Glutamatergic neuron (in vitro differentiated cells): ENCODE data around the gene ROR2. TPM values are rescaled to one million over a fixed set of nuclear protein-coding genes. Genes with fewer than 3 reads are reported as not detected.
A peak's percentile ranks its signal among the peaks of the same experiment; 100 is the strongest.

Experiments used
- DNase-seq: peaks from one replicate; pipeline ENCODE4 v3.0.0; 2022
- H3K27ac Mint-ChIP-seq: one replicate; pipeline ENCODE4 v1.8.0; 2020; ENCODE audit warnings: mild to moderate bottlenecking, mixed read lengths, inconsistent platforms; ENCODE audit not compliant: unreplicated experiment
- H3K27me3 Mint-ChIP-seq: one replicate; pipeline ENCODE4 v1.8.0; 2020; ENCODE audit warnings: mild to moderate bottlenecking, moderate library complexity, mixed read lengths, inconsistent platforms; ENCODE audit not compliant: unreplicated experiment
- H3K36me3 Mint-ChIP-seq: one replicate; pipeline ENCODE4 v1.8.0; 2020; ENCODE audit warnings: mild to moderate bottlenecking, mixed read lengths, inconsistent platforms; ENCODE audit not compliant: unreplicated experiment
- H3K4me1 Mint-ChIP-seq: one replicate; pipeline ENCODE4 v1.8.0; 2020; ENCODE audit warnings: mild to moderate bottlenecking, low read depth, mixed read lengths, inconsistent platforms; ENCODE audit not compliant: unreplicated experiment
- H3K4me3 Mint-ChIP-seq: one replicate; pipeline ENCODE4 v1.8.0; 2020; ENCODE audit warnings: mild to moderate bottlenecking, mixed read lengths, inconsistent platforms; ENCODE audit not compliant: unreplicated experiment
- H3K9me3 Mint-ChIP-seq: one replicate; pipeline ENCODE4 v1.8.0; 2020; ENCODE audit warnings: mild to moderate bottlenecking, moderate library complexity, mixed read lengths, inconsistent platforms; ENCODE audit not compliant: unreplicated experiment
- CTCF ChIP-seq: fragments of 200-600 bp; sonication (generic); IDR thresholded peaks from one replicate; pipeline ENCODE4 v1.5.0; 2021; ENCODE audit not compliant: partially characterized antibody, unreplicated experiment
- total RNA-seq: library from RNA; stranded (reverse); fragmentation: NEBNext Ultra II Directional; extraction: Animal tissue kit (Norgen Biotek cat#: 25700); gene quantifications from one replicate; pipeline ENCODE4 v1.2.1, GENCODE V29; 2021; ENCODE audit not compliant: unreplicated experiment

Gene ROR2
- total RNA-seq, 1 donor from 2014 or later = 51.1 TPM

- H3K4me1 Mint-ChIP-seq = peaks cover 43% of the 10 kb centered on the region
- H3K4me3 Mint-ChIP-seq = peak overlapping the region; percentile 40
Measured at GRCh38 chr9:91784673-91785446, 165.2 kb downstream of the ROR2 start.

GRCh38 chr9:91783876-91784672 lies 166.0 kb downstream of the ROR2 start:
- peaks cover 11% of the 10 kb centered on the region for H3K27me3 Mint-ChIP-seq
- no peak for DNase-seq
- no peak for TF ChIP-seq CTCF
- peaks cover 43% of the 10 kb centered on the region for H3K4me1 Mint-ChIP-seq
- peaks cover 21% of the 10 kb centered on the region for H3K9me3 Mint-ChIP-seq
- H3K36me3 Mint-ChIP-seq = peaks cover 10% of the 10 kb centered on the region
- peak overlapping the region; percentile 37 for H3K4me3 Mint-ChIP-seq
- H3K27ac Mint-ChIP-seq = peak overlapping the region; percentile 69

More at GRCh38 chr9:91784673-91785446, 165.2 kb downstream of the ROR2 start:
- Mint-ChIP-seq H3K36me3 (peaks cover 10% of the 10 kb centered on the region), H3K27ac (peak overlapping the region; percentile 94), H3K27me3 (peaks cover 11% of the 10 kb centered on the region), H3K9me3 (peaks cover 21% of the 10 kb centered on the region)
- no peak for DNase-seq
- TF ChIP-seq CTCF = no peak

- Mint-ChIP-seq H3K4me3 (peak overlapping the region; percentile 37), H3K27me3 (peaks cover 11% of the 10 kb centered on the region), H3K9me3 (peaks cover 21% of the 10 kb centered on the region), H3K4me1 (peaks cover 43% of the 10 kb centered on the region), H3K27ac (peak overlapping the region; percentile 69), H3K36me3 (peaks cover 10% of the 10 kb centered on the region)
- no peak for DNase-seq
- TF ChIP-seq CTCF = no peak
Measured at GRCh38 chr9:91783411-91783810, 166.6 kb downstream of the ROR2 start.

- Mint-ChIP-seq H3K36me3 (peaks cover 4% of the 10 kb centered on the region), H3K27ac (peak overlapping the region; percentile 63)
Measured at GRCh38 chr9:91782708-91783214, 167.3 kb downstream of the ROR2 start.

More at GRCh38 chr9:91782708-91783214, 167.3 kb downstream of the ROR2 start:
- no peak for TF ChIP-seq CTCF
- Mint-ChIP-seq H3K27me3 (peaks cover 11% of the 10 kb centered on the region), H3K4me1 (peaks cover 45% of the 10 kb centered on the region), H3K9me3 (peaks cover 23% of the 10 kb centered on the region), H3K4me3 (no peak overlapping the region)
- no peak for DNase-seq
